K562 (cell line): ENCODE measurements around the gene PPRC1. TPM values are rescaled to one million over a fixed set of nuclear protein-coding genes. Genes with fewer than 3 reads are reported as not detected.

Experiments
- ATAC-seq: fragments of 200-7000 bp; cut with Tn5 transposase; 3 replicates; pipeline ENCODE4 v1.9.1; 2020; ENCODE audit warnings: moderate library complexity
- BruUV-seq: library from RNA; stranded (reverse); fragments of 400-500 nt; replicated peaks from 2 replicates; lab custom pipeline; 2021; lab: Mats Ljungman, UMichigan
- CTCF ChIA-PET: fragments of 300-600 bp; formaldehyde crosslinking; extraction: SDS; loops from one replicate; lab custom pipeline; 2021; ENCODE audit warnings: low intra/inter-chr PET ratio; lab: Yijun Ruan, JAX
- POLR2A ChIA-PET: fragments of 300-600, 350-650 bp; sonication (Branson Sonifier 250); formaldehyde crosslinking; extraction: SDS; loops from one replicate; lab custom pipeline; 2021; ENCODE audit warnings: antibody characterized with exemption, inconsistent platforms; lab: Yijun Ruan, JAX
- DNase-seq, 4 experiments: peaks; one replicate each; pipeline versions ENCODE4 v3.0.0 to v3.0.0-alpha.2; 2011 to 2018; ENCODE audit warnings: low spot score in 3 of 4, mixed read lengths in 3 of 4; ENCODE audit errors: extremely low read depth in 1 of 4
- FAIRE-seq: peaks from 2 replicates; lab custom pipeline; 2011; peaks lifted over from hg19 to GRCh38; lab: Jason Lieb, UNC
- H2AFZ ChIP-seq: 2 replicates; pipeline ENCODE4 v1.6.0; 2011; ENCODE audit warnings: low read depth, low read length, control low read depth, inconsistent platforms
- H3K27ac ChIP-seq: fragments of 200-600 bp; 3 replicates; pipeline ENCODE4 v1.8.0; 2011; ENCODE audit warnings: low read depth, mild to moderate bottlenecking, control low read depth, inconsistent platforms, low read length, moderate library complexity, mixed read lengths; ENCODE audit errors: extremely low read depth
- H3K27me3 ChIP-seq, 2 experiments: fragments of 300-600 bp in 1 of 2; 2 replicates in 1 of 2; 3 replicates in 1 of 2; pipeline versions ENCODE4 v1.6.0 to v1.8.0; 2011; ENCODE audit warnings: inconsistent platforms in 2 of 2, low read length in 2 of 2, mild to moderate bottlenecking in 1 of 2, mixed read lengths in 1 of 2, moderate library complexity in 1 of 2; ENCODE audit not compliant: control insufficient read depth in 2 of 2, insufficient read depth in 2 of 2
- H3K36me3 ChIP-seq: fragments of 300-600 bp; 3 replicates; pipeline ENCODE4 v1.8.0; 2011; ENCODE audit warnings: mild to moderate bottlenecking, low read length, inconsistent platforms; ENCODE audit not compliant: control insufficient read depth, insufficient read depth
- H3K4me1 ChIP-seq, 2 experiments: fragments of 200-600 bp in 1 of 2; replicated peaks in 1 of 2; 2 replicates in 1 of 2; 3 replicates in 1 of 2; pipeline versions ENCODE4 v1.5.1 to v1.8.0; 2011; ENCODE audit warnings: inconsistent platforms in 2 of 2, low read length in 2 of 2, mild to moderate bottlenecking in 1 of 2, mixed read lengths in 1 of 2, moderate library complexity in 1 of 2; ENCODE audit not compliant: control insufficient read depth in 2 of 2, insufficient read depth in 2 of 2
- H3K4me2 ChIP-seq: 2 replicates; pipeline ENCODE4 v1.6.1; 2011; ENCODE audit warnings: low read length, control low read depth, inconsistent platforms, mixed read lengths; ENCODE audit not compliant: insufficient read depth
- H3K4me3 ChIP-seq: fragments of 200-600 bp; sonication (generic), shearing (Covaris generic); 2 replicates; pipeline ENCODE4 v1.5.1; 2016; ENCODE audit warnings: control low read depth, inconsistent platforms
- H3K79me2 ChIP-seq: fragments of 200-600 bp; 3 replicates; pipeline ENCODE4 v1.8.0; 2011; ENCODE audit warnings: low read length, inconsistent platforms; ENCODE audit not compliant: control insufficient read depth, insufficient read depth
- H3K9ac ChIP-seq, 2 experiments: 2 replicates each; pipeline versions ENCODE4 v1.6.0 to v1.6.1; 2011; ENCODE audit warnings: low read depth in 2 of 2, low read length in 2 of 2, control low read depth in 1 of 2, inconsistent platforms in 1 of 2, mild to moderate bottlenecking in 1 of 2, mixed read lengths in 1 of 2; ENCODE audit not compliant: insufficient read depth in 1 of 2
- H3K9me1 ChIP-seq: one replicate; pipeline ENCODE4 v1.6.0; 2011; ENCODE audit warnings: inconsistent platforms, mild to moderate bottlenecking, low read length, moderate library complexity; ENCODE audit not compliant: control insufficient read depth, insufficient read depth
- H3K9me3 ChIP-seq: replicated peaks from 2 replicates; pipeline ENCODE4 v1.5.1; 2011; ENCODE audit warnings: low read depth, low read length, inconsistent platforms; ENCODE audit not compliant: control insufficient read depth, insufficient read depth
- H4K20me1 ChIP-seq: replicated peaks from 2 replicates; pipeline ENCODE4 v1.6.1; 2011; ENCODE audit warnings: low read length, inconsistent platforms, mixed read lengths; ENCODE audit not compliant: control insufficient read depth, insufficient read depth
- CHD1 ChIP-seq: fragments of 200-600 bp; sonication (generic); IDR thresholded peaks from one replicate; pipeline ENCODE4 v1.6.1; 2012; ENCODE audit warnings: mild to moderate bottlenecking, moderate library complexity, low read length, inconsistent platforms
- CLOCK ChIP-seq: fragments of 250-450 bp; sonication (Bioruptor Pico); IDR thresholded peaks from 2 replicates; pipeline ENCODE4 v1.4.0; 2020; ENCODE audit warnings: mild to moderate bottlenecking, moderate library complexity, borderline replicate concordance
- EWSR1 ChIP-seq: fragments of 450-650 bp; IDR thresholded peaks from 2 replicates; pipeline ENCODE4 v1.6.1; 2018; ENCODE audit warnings: borderline replicate concordance, mild to moderate bottlenecking, low read depth, moderate library complexity; ENCODE audit not compliant: partially characterized antibody
- MAFF ChIP-seq: IDR thresholded peaks from 2 replicates; pipeline ENCODE4 v1.6.1; 2012; ENCODE audit warnings: low read length, improper control_type of control experiment
- MECOM ChIP-seq: fragments of 250-450 bp; sonication (Bioruptor Pico); IDR thresholded peaks from 2 replicates; pipeline ENCODE4 v1.8.0; 2022; ENCODE audit warnings: inconsistent platforms
- MED1 ChIP-seq: sonication (generic); formaldehyde crosslinking; IDR thresholded peaks from 2 replicates; pipeline ENCODE4 v1.8.1; 2023; ENCODE audit warnings: missing genetic modification reagents, borderline replicate concordance
- MTA1 ChIP-seq: fragments of 450-650 bp; IDR thresholded peaks from 2 replicates; pipeline ENCODE4 v1.6.1; 2017; ENCODE audit warnings: borderline replicate concordance
- MTA2 ChIP-seq: fragments of 450-650 bp; IDR thresholded peaks from 2 replicates; pipeline ENCODE4 v1.6.1; 2016; ENCODE audit warnings: low read depth
- MYNN ChIP-seq, 2 experiments: sonication (generic); formaldehyde crosslinking in 1 of 2; IDR thresholded peaks; 2 replicates each; pipeline versions ENCODE4 v1.5.0 to v1.6.1; 2016 to 2020; ENCODE audit warnings: antibody characterized with exemption in 1 of 2, missing genetic modification reagents in 1 of 2
- RCOR1 ChIP-seq, 2 experiments: IDR thresholded peaks; 2 replicates each; pipeline ENCODE4 v1.6.1; 2012; ENCODE audit warnings: low read depth in 2 of 2, low read length in 2 of 2, borderline replicate concordance in 1 of 2, improper control_type of control experiment in 1 of 2
- SETDB1 ChIP-seq: IDR thresholded peaks from one replicate; pipeline ENCODE4 v1.6.1; 2012; ENCODE audit warnings: low read length, control low read depth, inconsistent platforms
- SP1 ChIP-seq: sonication (generic); formaldehyde crosslinking; IDR thresholded peaks from 2 replicates; pipeline ENCODE4 v1.8.1; 2022; ENCODE audit warnings: mild to moderate bottlenecking, missing genetic modification reagents
- SP2 ChIP-seq: IDR thresholded peaks from 2 replicates; pipeline ENCODE4 v1.6.1; 2011; ENCODE audit warnings: mild to moderate bottlenecking, low read depth, low read length, moderate library complexity; ENCODE audit not compliant: poor library complexity, severe bottlenecking; ENCODE audit errors: extremely low read depth
- SREBF1 ChIP-seq: fragments of 150-350 bp; IDR thresholded peaks from 2 replicates; pipeline ENCODE4 v1.6.1; 2014; ENCODE audit warnings: antibody characterized with exemption, low read depth, low read length, borderline replicate concordance
- ZNF253 ChIP-seq: fragments of 250-450 bp; sonication (Bioruptor Pico); conservative IDR thresholded peaks from 2 replicates; pipeline ENCODE4 v1.6.1; 2021; ENCODE audit warnings: mild to moderate bottlenecking
- ZNF518B ChIP-seq: fragments of 250-450 bp; sonication (Bioruptor Pico); IDR thresholded peaks from 2 replicates; pipeline ENCODE4 v1.5.0; 2021; ENCODE audit warnings: mild to moderate bottlenecking, moderate library complexity
- ZNF778 ChIP-seq: fragments of 450-650 bp; formaldehyde crosslinking; IDR thresholded peaks from 2 replicates; pipeline ENCODE4 v1.4.0; 2020; ENCODE audit warnings: mild to moderate bottlenecking, moderate library complexity
- WGBS: fragments of 100-300 bp; shearing (Covaris generic); methylation state at CpG from one replicate; pipeline ENCODE4 v1.1.6; 2016; ENCODE audit warnings: low coverage, mixed read lengths; ENCODE audit not compliant: insufficient coverage; ENCODE audit errors: missing lambda C conversion rate; 5-methylcytosine and 5-hydroxymethylcytosine counted together
- in situ Hi-C: fragments of 300-500 bp; cut with MboI; formaldehyde crosslinking; loops from 4 replicates; pipeline ENCODE4 v1.15.0; 2018; ENCODE audit warnings: inconsistent platforms, mixed read lengths
- intact Hi-C: fragments of 100-400 bp; cut with micrococcal nuclease; formaldehyde crosslinking; loops from 2 replicates; pipeline ENCODE4 v1.14.2; 2022
- polyA plus RNA-seq, 8 experiments: library from polyadenylated mRNA; depleted of rRNA in 4 of 8; stranded (reverse) in 5 of 8; unstranded in 3 of 8; fragments of >200 nt; fragmentation: Nextera tagmentation in 2 of 8; fragmentation: Illumina TruSeq in 1 of 8; extraction: Ambion mirVana in 2 of 8; extraction: Trizol in 1 of 8; gene quantifications; 2 replicates each; pipeline versions ENCODE4 v1.2.1 to v1.2.3, GENCODE V29; 2011 to 2014; ENCODE audit warnings: inconsistent platforms in 1 of 8, missing spikeins in 1 of 8
- total RNA-seq, 7 experiments: library from RNA; depleted of rRNA in 6 of 7; stranded (reverse); fragments of >200 nt in 6 of 7; fragmentation: Illumina TruSeq in 2 of 7; extraction: Trizol in 2 of 7; gene quantifications; 2 replicates each; pipeline versions ENCODE4 v1.2.1 to v1.2.3, GENCODE V29; 2011 to 2021; ENCODE audit warnings: low replicate concordance in 1 of 7

PPRC1 gene
- total and polyA plus RNA-seq, 9 of the 15 experiments (the other 6 are each of a cell fraction or from before 2014, with no cell fraction given): 8.5 to 47.1 (median 16.2) TPM

- TF ChIP-seq CHD1: no peak
- peak; percentile 98 for TF ChIP-seq MYNN (IDR thresholded peaks at IDR 0.05)
- no peak for TF ChIP-seq MYNN (CRISPR knock-in tag; IDR thresholded peaks at IDR 0.05)
- no peak for TF ChIP-seq ZNF518B (CRISPR knock-in tag)
- TF ChIP-seq MECOM (CRISPR knock-in tag): no peak
- no peak for TF ChIP-seq SP2
- TF ChIP-seq MED1 (CRISPR knock-in tag): no peak
- TF ChIP-seq SETDB1: no peak
Measured at GRCh38 chr10:102175415-102175814, 42.6 kb downstream of the PPRC1 start (continued).

GRCh38 chr10:102184606-102185005 is 51.8 kb downstream of the PPRC1 start:
- intact Hi-C loops: no loop called here
- BruUV-seq: no TSS peak
- Histone ChIP-seq H3K4me2 (no peak overlapping the region), H3K36me3 (no peaks in the 10 kb centered on the region), H3K27me3 (no peaks in the 10 kb centered on the region), H3K79me2 (no peaks in the 10 kb centered on the region), H3K4me1 (no peaks in the 10 kb centered on the region), H3K27ac (no peak overlapping the region), H3K9ac (no peak overlapping the region), H3K4me3 (no peak overlapping the region), H3K9me1 (no peaks in the 10 kb centered on the region), H4K20me1 (no peaks in the 10 kb centered on the region), H3K9me3 (no peaks in the 10 kb centered on the region; the same call in 1 of the 2 replicates), H2AFZ (no peak overlapping the region)
- POLR2A ChIA-PET: no interaction called here
- DNase-seq (no peak), ATAC-seq (no peak), FAIRE-seq (no peak)
- CTCF ChIA-PET: no interaction called here
- 4% methylated on average over 2 of the region's 2 CpGs for WGBS
- in situ Hi-C loops: no loop called here
- no peak for TF ChIP-seq SP1 (CRISPR knock-in tag)
- no peak for TF ChIP-seq ZNF253 (CRISPR knock-in tag)
- no peak for TF ChIP-seq MTA2
- TF ChIP-seq SREBF1: no peak
- TF ChIP-seq MAFF: no peak
- TF ChIP-seq ZNF778 (CRISPR knock-in tag): no peak
- TF ChIP-seq MTA1: no peak
- no peak for TF ChIP-seq CLOCK
- TF ChIP-seq EWSR1: no peak
- TF ChIP-seq RCOR1 (IDR thresholded peaks at IDR 0.05; ENCODE audit: borderline replicate concordance in 1 of 2, low read depth in 2 of 2, low read length in 2 of 2): no peak
